OCI-LY1 (cell line): ENCODE results near the gene AP3M1.

ENCODE experiments used
- H2AFZ ChIP-seq: fragments of 200-600 bp; sonication (generic), shearing (Covaris generic); 2 replicates; pipeline ENCODE4 v1.6.0; 2014; ENCODE audit warnings: antibody characterized with exemption, mild to moderate bottlenecking, low read length
- H3F3A ChIP-seq: fragments of 200-600 bp; sonication (generic), shearing (Covaris generic); 2 replicates; pipeline ENCODE4 v1.6.0; 2014; ENCODE audit warnings: mild to moderate bottlenecking, antibody characterized with exemption, low read length, moderate library complexity; ENCODE audit not compliant: insufficient read depth
- H3K27ac ChIP-seq: fragments of 200-600 bp; sonication (generic); 2 replicates; pipeline ENCODE4 v1.5.1; 2014; ENCODE audit warnings: low read length, mixed run types, mild to moderate bottlenecking, low read depth; ENCODE audit not compliant: poor library complexity, severe bottlenecking
- H3K27me3 ChIP-seq: fragments of 200-600 bp; sonication (generic); 2 replicates; pipeline ENCODE4 v1.6.0; 2014; ENCODE audit warnings: antibody characterized with exemption, mild to moderate bottlenecking, low read length, moderate library complexity; ENCODE audit not compliant: insufficient read depth
- H3K36me3 ChIP-seq: fragments of 200-600 bp; sonication (generic); 2 replicates; pipeline ENCODE4 v1.6.1; 2014; ENCODE audit warnings: mild to moderate bottlenecking, antibody characterized with exemption, low read length, moderate library complexity, mixed read lengths; ENCODE audit not compliant: insufficient read depth
- H3K4me1 ChIP-seq: fragments of 200-600 bp; sonication (generic); 2 replicates; pipeline ENCODE4 v1.5.1; 2014; ENCODE audit warnings: mild to moderate bottlenecking, low read length, moderate library complexity; ENCODE audit not compliant: insufficient read depth, severe bottlenecking
- H3K4me2 ChIP-seq: fragments of 200-600 bp; sonication (generic), shearing (Covaris generic); 2 replicates; pipeline ENCODE4 v1.6.1; 2014; ENCODE audit warnings: low read length
- H3K4me3 ChIP-seq: fragments of 200-600 bp; sonication (generic); 2 replicates; pipeline ENCODE4 v1.5.1; 2014; ENCODE audit warnings: low read length, low read depth, mild to moderate bottlenecking, mixed read lengths; ENCODE audit not compliant: poor library complexity, severe bottlenecking
- H3K79me2 ChIP-seq: fragments of 200-600 bp; shearing (Covaris generic); 2 replicates; pipeline ENCODE4 v1.6.1; 2016; ENCODE audit warnings: mixed run types, low read length, mixed read lengths; ENCODE audit not compliant: insufficient read depth
- H3K9ac ChIP-seq: fragments of 200-600 bp; sonication (generic), shearing (Covaris generic); 2 replicates; pipeline ENCODE4 v1.6.1; 2014; ENCODE audit warnings: mild to moderate bottlenecking, low read length, mixed read lengths
- H3K9me2 ChIP-seq: fragments of 200-600 bp; sonication (generic), shearing (Covaris generic); 2 replicates; pipeline ENCODE4 v1.6.1; 2014; ENCODE audit warnings: low read depth, mild to moderate bottlenecking, low read length, mixed read lengths
- H3K9me3 ChIP-seq: fragments of 200-600 bp; shearing (Covaris generic); 2 replicates; pipeline ENCODE4 v1.6.1; 2014; ENCODE audit warnings: low read length, mixed read lengths
- H4K20me1 ChIP-seq: fragments of 200-600 bp; sonication (generic), shearing (Covaris generic); 2 replicates; pipeline ENCODE4 v1.6.0; 2016; ENCODE audit warnings: mild to moderate bottlenecking, low read length; ENCODE audit not compliant: insufficient read depth
- EZH2 ChIP-seq: fragments of 200-600 bp; sonication (generic), shearing (Covaris generic); IDR thresholded peaks from 2 replicates; pipeline ENCODE4 v1.8.0; 2017; ENCODE audit warnings: borderline replicate concordance, mixed run types, mild to moderate bottlenecking, antibody characterized with exemption, low read length, moderate library complexity, mixed read lengths
- TF ChIP-seq, protein P1 (sequence below): fragments of 200-600 bp; sonication (generic), shearing (Covaris generic); IDR thresholded peaks from 2 replicates; pipeline ENCODE4 v1.5.1; 2017; ENCODE audit warnings: mild to moderate bottlenecking, antibody characterized with exemption, low read length, moderate library complexity, mixed read lengths

AP3M1 gene

DNA sequence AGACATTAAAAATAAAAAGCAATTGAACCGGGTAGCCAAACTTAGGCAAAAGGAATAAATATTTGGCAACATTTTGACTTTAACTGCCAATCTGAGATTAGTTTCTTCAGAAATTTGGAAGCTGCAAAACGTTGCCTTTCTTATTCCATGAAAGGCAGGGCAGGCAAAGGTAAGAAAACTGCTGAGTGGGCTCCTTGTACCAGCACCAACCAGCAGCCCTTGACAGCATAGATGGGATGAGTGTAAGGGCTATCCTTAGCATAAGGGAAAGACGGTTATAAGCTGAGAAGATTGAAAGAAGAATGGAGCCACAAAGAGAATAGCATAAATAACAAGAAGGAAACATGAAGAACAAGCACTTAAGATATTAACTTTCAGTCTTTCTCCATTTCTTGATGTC is 28.6 kb downstream of the AP3M1 start:
- no peaks in the 10 kb centered on the region for H3K27me3 ChIP-seq
- no peak for TF ChIP-seq EZH2
- TF ChIP-seq, protein P1, sequence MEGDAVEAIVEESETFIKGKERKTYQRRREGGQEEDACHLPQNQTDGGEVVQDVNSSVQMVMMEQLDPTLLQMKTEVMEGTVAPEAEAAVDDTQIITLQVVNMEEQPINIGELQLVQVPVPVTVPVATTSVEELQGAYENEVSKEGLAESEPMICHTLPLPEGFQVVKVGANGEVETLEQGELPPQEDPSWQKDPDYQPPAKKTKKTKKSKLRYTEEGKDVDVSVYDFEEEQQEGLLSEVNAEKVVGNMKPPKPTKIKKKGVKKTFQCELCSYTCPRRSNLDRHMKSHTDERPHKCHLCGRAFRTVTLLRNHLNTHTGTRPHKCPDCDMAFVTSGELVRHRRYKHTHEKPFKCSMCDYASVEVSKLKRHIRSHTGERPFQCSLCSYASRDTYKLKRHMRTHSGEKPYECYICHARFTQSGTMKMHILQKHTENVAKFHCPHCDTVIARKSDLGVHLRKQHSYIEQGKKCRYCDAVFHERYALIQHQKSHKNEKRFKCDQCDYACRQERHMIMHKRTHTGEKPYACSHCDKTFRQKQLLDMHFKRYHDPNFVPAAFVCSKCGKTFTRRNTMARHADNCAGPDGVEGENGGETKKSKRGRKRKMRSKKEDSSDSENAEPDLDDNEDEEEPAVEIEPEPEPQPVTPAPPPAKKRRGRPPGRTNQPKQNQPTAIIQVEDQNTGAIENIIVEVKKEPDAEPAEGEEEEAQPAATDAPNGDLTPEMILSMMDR = no peak
- no peaks in the 10 kb centered on the region for H3K9me3 ChIP-seq
- H4K20me1 ChIP-seq = no peaks in the 10 kb centered on the region
- H3K27ac ChIP-seq = no peak overlapping the region
- H3K36me3 ChIP-seq = peaks cover 94% of the 10 kb centered on the region
- H3K9ac ChIP-seq = no peak overlapping the region
- H3K4me1 ChIP-seq = no peaks in the 10 kb centered on the region
- no peaks in the 10 kb centered on the region for H3K79me2 ChIP-seq
- H3K4me2 ChIP-seq = no peak overlapping the region
- H2AFZ ChIP-seq = no peak overlapping the region
- H3K9me2 ChIP-seq = no peaks in the 10 kb centered on the region
- no peak overlapping the region for H3K4me3 ChIP-seq
- no peaks in the 10 kb centered on the region for H3F3A ChIP-seq

DNA sequence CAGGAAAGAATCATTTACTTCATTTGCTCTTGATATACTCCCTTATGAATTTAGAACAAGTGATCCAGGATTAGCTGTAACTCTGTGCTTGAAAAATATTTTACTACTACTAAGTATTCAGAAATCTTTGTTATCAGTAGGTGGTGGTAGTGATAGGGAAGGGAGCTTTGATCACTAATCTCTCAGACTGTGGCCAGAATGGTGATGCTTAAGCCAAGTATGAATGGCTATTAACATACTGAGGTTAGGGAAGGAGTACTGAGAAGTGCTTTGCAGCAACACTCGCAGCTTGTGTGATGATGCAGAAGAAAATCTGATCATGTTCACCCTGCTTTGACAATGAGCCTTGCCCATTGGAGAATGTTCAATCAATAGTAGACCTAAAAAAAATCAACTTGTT is 29.3 kb downstream of the AP3M1 start:
- H3K27ac ChIP-seq = no peak overlapping the region
- H3K9me2 ChIP-seq = no peaks in the 10 kb centered on the region
- H3K36me3 ChIP-seq = peaks cover 94% of the 10 kb centered on the region
- no peak overlapping the region for H3K4me2 ChIP-seq
- no peak overlapping the region for H2AFZ ChIP-seq
- no peak overlapping the region for H3K4me3 ChIP-seq
- TF ChIP-seq, protein P1 = no peak
- TF ChIP-seq EZH2 = no peak
- no peaks in the 10 kb centered on the region for H3K27me3 ChIP-seq
- no peak overlapping the region for H3K9ac ChIP-seq
- H3K79me2 ChIP-seq = no peaks in the 10 kb centered on the region
- no peaks in the 10 kb centered on the region for H3F3A ChIP-seq
- H3K4me1 ChIP-seq = no peaks in the 10 kb centered on the region
- no peaks in the 10 kb centered on the region for H4K20me1 ChIP-seq
- no peaks in the 10 kb centered on the region for H3K9me3 ChIP-seq

DNA sequence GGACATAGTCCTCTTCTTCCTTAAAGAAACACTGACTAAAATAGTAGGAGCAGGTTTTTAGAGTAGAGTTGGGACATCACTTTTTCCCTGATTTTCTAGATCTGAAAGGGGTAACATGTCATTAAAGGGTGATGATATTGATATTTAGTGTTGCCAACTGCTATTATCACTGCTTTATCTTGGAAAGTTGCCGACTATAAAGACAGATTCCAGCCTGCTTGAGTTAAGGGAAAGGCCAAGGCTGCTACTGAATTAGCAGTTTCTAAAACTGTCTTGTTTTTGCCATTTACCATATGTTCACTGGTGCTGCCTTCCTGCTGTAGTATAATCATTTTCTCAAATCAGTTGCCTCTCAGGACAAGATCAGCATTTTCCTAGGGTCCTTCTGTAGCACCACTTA is 29.7 kb downstream of the AP3M1 start:
- Histone ChIP-seq H3K4me3 (no peak overlapping the region), H4K20me1 (no peaks in the 10 kb centered on the region), H3K9me2 (no peaks in the 10 kb centered on the region), H3K27ac (no peak overlapping the region), H2AFZ (no peak overlapping the region), H3K79me2 (no peaks in the 10 kb centered on the region), H3K9ac (no peak overlapping the region), H3K27me3 (no peaks in the 10 kb centered on the region), H3K4me1 (no peaks in the 10 kb centered on the region), H3F3A (no peaks in the 10 kb centered on the region), H3K4me2 (no peak overlapping the region), H3K36me3 (peaks cover 94% of the 10 kb centered on the region), H3K9me3 (no peaks in the 10 kb centered on the region)
- TF ChIP-seq EZH2 = no peak
- TF ChIP-seq, protein P1 = no peak
